HG03558 (cell line): ENCODE measurements around the gene ABHD12B.
A peak's percentile ranks its signal among the peaks of the same experiment; 100 is the strongest.

Experiments
- ATAC-seq: cut with Tn5 transposase; IDR thresholded peaks from one replicate; pipeline ENCODE4 v1.9.1; 2021; ENCODE audit warnings: moderate number of reproducible peaks; ENCODE audit not compliant: unreplicated experiment; ENCODE audit errors: extremely low read depth

ABHD12B gene

GRCh38 chr14:50871914-50872732, at the start of gene ABHD12B:
ABHD12B (plus strand) TSS chr14:50872053; CDS start chr14:50872175, 122 bp downstream.
- no peak for ATAC-seq

- ATAC-seq: no peak
These were observed 49.3 kb upstream of the ABHD12B start for GRCh38 chr14:50822501-50823042.

GRCh38 chr14:50823051-50823761, 48.6 kb upstream of the ABHD12B start:
- no peak for ATAC-seq

- peak; percentile 50 for ATAC-seq
These were observed 47.9 kb upstream of the ABHD12B start for GRCh38 chr14:50823762-50824636.

- ATAC-seq: no peak
These were observed 46.5 kb upstream of the ABHD12B start for GRCh38 chr14:50825307-50825706.

- ATAC-seq: no peak
These were observed 45.2 kb upstream of the ABHD12B start for GRCh38 chr14:50826681-50827080.

GRCh38 chr14:50828721-50829488, 42.9 kb upstream of the ABHD12B start:
- ATAC-seq: no peak

GRCh38 chr14:50829489-50830043, 42.3 kb upstream of the ABHD12B start:
- no peak for ATAC-seq

- ATAC-seq: peak; percentile 10
These were observed 41.6 kb upstream of the ABHD12B start for GRCh38 chr14:50830044-50830931.

GRCh38 chr14:50830932-50831725, 40.7 kb upstream of the ABHD12B start, which contains the start of gene NIN:
NIN (minus strand) TSS chr14:50831162; CDS start chr14:50822056, 9,106 bp downstream.
- ATAC-seq: peak; percentile 49

- ATAC-seq: no peak
These were observed 40.1 kb upstream of the ABHD12B start for GRCh38 chr14:50831726-50832168.

GRCh38 chr14:50832935-50833630, 38.8 kb upstream of the ABHD12B start:
- ATAC-seq: no peak

GRCh38 chr14:50834802-50835276, 37.0 kb upstream of the ABHD12B start:
- no peak for ATAC-seq

GRCh38 chr14:50835280-50835679, 36.6 kb upstream of the ABHD12B start:
- ATAC-seq: no peak

- ATAC-seq: no peak
These were observed 35.3 kb upstream of the ABHD12B start for GRCh38 chr14:50836515-50836914.

GRCh38 chr14:50837271-50837670, 34.6 kb upstream of the ABHD12B start:
- ATAC-seq: no peak
